ENCODE data around the gene TTF1.

DNA sequence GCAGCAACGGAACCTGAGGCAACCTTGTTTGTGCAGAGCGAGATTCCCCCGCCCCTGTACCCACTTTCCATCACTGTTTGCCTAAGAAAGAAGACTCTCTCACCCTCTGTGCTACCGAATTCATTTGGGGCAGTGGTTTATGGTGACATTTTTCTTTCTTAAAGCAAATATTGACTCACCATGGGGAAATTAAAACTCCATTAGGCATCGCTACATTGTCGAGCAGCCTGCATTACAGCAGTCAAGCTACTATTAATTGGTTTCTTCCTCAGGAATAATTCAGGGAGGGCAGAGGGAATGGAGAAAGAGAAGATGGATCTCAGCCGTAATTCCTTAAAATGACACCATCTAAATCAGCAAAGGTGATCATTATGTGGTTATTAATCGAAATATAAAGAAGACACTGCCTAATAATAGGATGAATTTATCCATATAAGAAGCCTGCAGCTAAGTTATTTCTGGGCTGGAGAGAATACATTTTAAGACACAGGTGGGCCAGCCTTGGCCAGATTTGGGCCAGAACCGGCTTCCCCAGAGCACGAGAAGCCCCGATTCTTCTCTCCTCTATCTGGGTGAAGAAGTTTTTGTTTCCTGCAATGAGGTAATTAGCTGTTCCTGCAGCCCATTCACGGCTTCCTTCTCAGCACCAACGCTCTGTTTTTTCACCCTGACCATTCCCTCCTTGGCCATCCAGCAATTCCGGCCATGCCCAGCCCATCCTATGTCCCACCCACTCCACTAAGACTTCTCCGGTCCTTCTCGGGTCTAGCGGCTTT is 20.2 kb upstream of the TTF1 start:
- TF ChIP-seq POLR2A (IDR thresholded peaks at IDR 0.05): no peak
- TF ChIP-seq, protein P1, sequence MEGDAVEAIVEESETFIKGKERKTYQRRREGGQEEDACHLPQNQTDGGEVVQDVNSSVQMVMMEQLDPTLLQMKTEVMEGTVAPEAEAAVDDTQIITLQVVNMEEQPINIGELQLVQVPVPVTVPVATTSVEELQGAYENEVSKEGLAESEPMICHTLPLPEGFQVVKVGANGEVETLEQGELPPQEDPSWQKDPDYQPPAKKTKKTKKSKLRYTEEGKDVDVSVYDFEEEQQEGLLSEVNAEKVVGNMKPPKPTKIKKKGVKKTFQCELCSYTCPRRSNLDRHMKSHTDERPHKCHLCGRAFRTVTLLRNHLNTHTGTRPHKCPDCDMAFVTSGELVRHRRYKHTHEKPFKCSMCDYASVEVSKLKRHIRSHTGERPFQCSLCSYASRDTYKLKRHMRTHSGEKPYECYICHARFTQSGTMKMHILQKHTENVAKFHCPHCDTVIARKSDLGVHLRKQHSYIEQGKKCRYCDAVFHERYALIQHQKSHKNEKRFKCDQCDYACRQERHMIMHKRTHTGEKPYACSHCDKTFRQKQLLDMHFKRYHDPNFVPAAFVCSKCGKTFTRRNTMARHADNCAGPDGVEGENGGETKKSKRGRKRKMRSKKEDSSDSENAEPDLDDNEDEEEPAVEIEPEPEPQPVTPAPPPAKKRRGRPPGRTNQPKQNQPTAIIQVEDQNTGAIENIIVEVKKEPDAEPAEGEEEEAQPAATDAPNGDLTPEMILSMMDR (IDR thresholded peaks at IDR 0.05): no peak
